Fibroblast of lung (primary cell): Measurements from ENCODE around the gene NDST1. TPM values are rescaled to one million over a fixed set of nuclear protein-coding genes. Genes with fewer than 3 reads are reported as not detected.

Experiments
- DNase-seq, 2 donors: peaks; one replicate each; pipeline versions ENCODE4 v3.0.0 to v3.0.0-alpha.2; 2010; ENCODE audit warnings: low read depth in 2 of 2
- H2AFZ ChIP-seq: 2 replicates; pipeline ENCODE4 v1.5.1; 2012; ENCODE audit warnings: low read length, control low read depth, inconsistent platforms
- H3K27ac ChIP-seq: 2 replicates; pipeline ENCODE4 v1.5.1; 2011; ENCODE audit warnings: low read length, control low read depth; ENCODE audit not compliant: insufficient read depth
- H3K27me3 ChIP-seq: 2 replicates; pipeline ENCODE4 v1.5.1; 2011; ENCODE audit warnings: mild to moderate bottlenecking, low read length; ENCODE audit not compliant: control insufficient read depth, insufficient read depth
- H3K36me3 ChIP-seq: 2 replicates; pipeline ENCODE4 v1.5.1; 2011; ENCODE audit warnings: low read length; ENCODE audit not compliant: control insufficient read depth, insufficient read depth
- H3K4me1 ChIP-seq: 2 replicates; pipeline ENCODE4 v1.5.1; 2011; ENCODE audit warnings: low read length; ENCODE audit not compliant: control insufficient read depth, insufficient read depth; ENCODE audit errors: extremely low read depth
- H3K4me2 ChIP-seq: 2 replicates; pipeline ENCODE4 v1.5.1; 2011; ENCODE audit warnings: low read length, control low read depth; ENCODE audit not compliant: insufficient read depth; ENCODE audit errors: extremely low read depth
- H3K4me3 ChIP-seq, 4 experiments: fragments of 200-600 bp in 1 of 4; sonication (generic) in 1 of 4; replicated peaks in 1 of 4; 2 replicates each; pipeline ENCODE4 v1.5.1; 2011 to 2016; ENCODE audit warnings: low read length in 4 of 4, low read depth in 3 of 4, mild to moderate bottlenecking in 3 of 4, control low read depth in 2 of 4, inconsistent platforms in 1 of 4, mixed read lengths in 1 of 4; ENCODE audit not compliant: insufficient read depth in 1 of 4; ENCODE audit errors: control extremely low read depth in 1 of 4
- H3K79me2 ChIP-seq: 2 replicates; pipeline ENCODE4 v1.5.1; 2012; ENCODE audit warnings: mild to moderate bottlenecking, low read length, inconsistent platforms; ENCODE audit not compliant: control insufficient read depth, insufficient read depth
- H3K9ac ChIP-seq: 2 replicates; pipeline ENCODE4 v1.5.1; 2011; ENCODE audit warnings: mild to moderate bottlenecking, low read length, control low read depth; ENCODE audit not compliant: insufficient read depth
- H3K9me3 ChIP-seq: 2 replicates; pipeline ENCODE4 v1.5.1; 2012; ENCODE audit warnings: low read depth, low read length; ENCODE audit not compliant: control insufficient read depth, insufficient read depth
- H4K20me1 ChIP-seq: 2 replicates; pipeline ENCODE4 v1.5.1; 2011; ENCODE audit warnings: low read length; ENCODE audit not compliant: control insufficient read depth, insufficient read depth; ENCODE audit errors: extremely low read depth
- CTCF ChIP-seq, 2 donors: IDR thresholded peaks in 1 of 2; conservative IDR thresholded peaks in 1 of 2; 1 replicate in 1 of 2; 2 replicates in 1 of 2; pipeline ENCODE4 v1.5.1; 2011 to 2012; ENCODE audit warnings: low read length in 2 of 2, control low read depth in 1 of 2, inconsistent platforms in 1 of 2, low read depth in 1 of 2, mild to moderate bottlenecking in 1 of 2
- EZH2 ChIP-seq: IDR thresholded peaks from 2 replicates; pipeline ENCODE4 v1.5.1; 2012; ENCODE audit warnings: low read length, control low read depth, mild to moderate bottlenecking; ENCODE audit errors: missing control alignments
- polyA plus RNA-seq, 2 donors: library from polyadenylated mRNA; depleted of rRNA in 1 of 2; stranded (reverse) in 1 of 2; unstranded in 1 of 2; fragments of >200 nt; gene quantifications; 2 replicates each; pipeline ENCODE4 v1.2.1, GENCODE V29; 2011 to 2012; ENCODE audit warnings: missing spikeins in 1 of 2
- total RNA-seq: library from RNA; depleted of rRNA; stranded (reverse); fragments of >200 nt; gene quantifications from 2 replicates; pipeline ENCODE4 v1.2.1, GENCODE V29; 2014

The NDST1 gene
- total and polyA plus RNA-seq, 2 donors (not counting 1 experiment from before 2014, with no cell fraction given), result 38.5 to 94.8 TPM

GRCh38 chr5:150573867-150574817 is 66.2 kb downstream of the NDST1 start:
- Histone ChIP-seq H3K9me3 (no peaks in the 10 kb centered on the region), H3K4me3 (no peak overlapping the region), H3K4me2 (no peak overlapping the region), H3K27me3 (no peaks in the 10 kb centered on the region), H4K20me1 (no peaks in the 10 kb centered on the region), H2AFZ (no peak overlapping the region), H3K4me1 (no peaks in the 10 kb centered on the region), H3K36me3 (no peaks in the 10 kb centered on the region), H3K9ac (no peak overlapping the region), H3K27ac (no peak overlapping the region), H3K79me2 (no peaks in the 10 kb centered on the region)
- DNase-seq, result peak in 1 of 2 donors; percentile 33
- TF ChIP-seq CTCF (conservative IDR thresholded peaks at IDR 0.05 in 1 of 2, IDR thresholded peaks at IDR 0.05 in 1 of 2; ENCODE audit: low read depth in 1 of 2, low read length in 2 of 2) (peak in 1 of 2 donors; percentile 15), EZH2 (no peak)

GRCh38 chr5:150574818-150575547 is 67.1 kb downstream of the NDST1 start:
- Histone ChIP-seq H3K9me3 (no peaks in the 10 kb centered on the region), H2AFZ (no peak overlapping the region), H3K27me3 (peaks cover 2% of the 10 kb centered on the region), H3K79me2 (no peaks in the 10 kb centered on the region), H3K4me1 (no peaks in the 10 kb centered on the region), H3K36me3 (no peaks in the 10 kb centered on the region), H3K9ac (no peak overlapping the region), H4K20me1 (no peaks in the 10 kb centered on the region), H3K4me2 (no peak overlapping the region), H3K27ac (no peak overlapping the region), H3K4me3 (no peak overlapping the region)
- TF ChIP-seq CTCF (conservative IDR thresholded peaks at IDR 0.05 in 1 of 2, IDR thresholded peaks at IDR 0.05 in 1 of 2; ENCODE audit: low read depth in 1 of 2, low read length in 2 of 2) (no peak), EZH2 (no peak)
- no peak for DNase-seq

GRCh38 chr5:150575745-150576448 is 68.0 kb downstream of the NDST1 start:
- Histone ChIP-seq H4K20me1 (no peaks in the 10 kb centered on the region), H3K9me3 (no peaks in the 10 kb centered on the region), H3K27ac (no peak overlapping the region), H3K79me2 (no peaks in the 10 kb centered on the region), H3K27me3 (peaks cover 2% of the 10 kb centered on the region), H2AFZ (no peak overlapping the region), H3K9ac (no peak overlapping the region), H3K4me2 (no peak overlapping the region), H3K4me3 (no peak overlapping the region), H3K4me1 (no peaks in the 10 kb centered on the region), H3K36me3 (no peaks in the 10 kb centered on the region)
- TF ChIP-seq EZH2, result no peak
- no peak for TF ChIP-seq CTCF (conservative IDR thresholded peaks at IDR 0.05 in 1 of 2, IDR thresholded peaks at IDR 0.05 in 1 of 2; ENCODE audit: low read depth in 1 of 2, low read length in 2 of 2)
- DNase-seq, result no peak
